Body of pancreas (tissue), 4 donors: ENCODE data around the gene FOXP3. TPM values are rescaled to one million over a fixed set of nuclear protein-coding genes. Genes with fewer than 3 reads are reported as not detected.

Experiments
- ATAC-seq: fragments of 150-250 bp; one replicate; pipeline ENCODE4 v1.9.1; 2016
- DNase-seq, 4 donors: peaks; one replicate each; pipeline ENCODE4 v3.0.0-alpha.2; 2019
- H3K27ac ChIP-seq, 4 donors: fragments of 200-600 bp; sonication (generic); 1 replicate in 3 of 4; 2 replicates in 1 of 4; pipeline versions ENCODE4 v1.5.1 to v1.6.1; 2016 to 2019; ENCODE audit warnings: mild to moderate bottlenecking in 1 of 4, mixed read lengths in 1 of 4, moderate library complexity in 1 of 4
- H3K27me3 ChIP-seq, 2 donors: fragments of 200-600 bp; sonication (generic); one replicate each; pipeline ENCODE4 v1.6.0; 2016; ENCODE audit warnings: mild to moderate bottlenecking in 1 of 2
- H3K36me3 ChIP-seq, 2 donors: fragments of 200-600 bp; sonication (generic); replicated peaks in 1 of 2; 2 replicates each; pipeline ENCODE4 v1.5.1; 2016; ENCODE audit warnings: low read depth in 2 of 2; ENCODE audit not compliant: insufficient read depth in 1 of 2
- H3K4me1 ChIP-seq: fragments of 200-600 bp; sonication (generic); one replicate; pipeline ENCODE4 v1.6.0; 2016
- H3K4me3 ChIP-seq, 2 donors: fragments of 200-600 bp; sonication (generic); 1 replicate in 1 of 2; 2 replicates in 1 of 2; pipeline ENCODE4 v1.5.1; 2016 to 2019
- H3K9me3 ChIP-seq, 3 donors: fragments of 200-600 bp; sonication (generic); 1 replicate in 2 of 3; 2 replicates in 1 of 3; pipeline ENCODE4 v1.5.1; 2016
- CTCF ChIP-seq, 7 experiments: fragments of 450-650 bp in 4 of 7; fragments of 200-600 bp in 3 of 7; sonication (generic) in 3 of 7; IDR thresholded peaks; one replicate each; pipeline ENCODE4 v1.5.1; 2016 to 2019; ENCODE audit warnings: antibody characterized with exemption in 7 of 7
- POLR2A ChIP-seq, 3 donors: fragments of 450-650 bp; IDR thresholded peaks; one replicate each; pipeline ENCODE4 v1.6.1; 2016; ENCODE audit warnings: antibody characterized with exemption in 3 of 3, mild to moderate bottlenecking in 2 of 3
- WGBS, 2 donors: methylation state at CpG; one replicate each; pipeline ENCODE4 v1.1.5; 2017; 5-methylcytosine and 5-hydroxymethylcytosine counted together
- intact Hi-C: fragments of 100-400 bp; cut with DNase I; formaldehyde crosslinking; loops from one replicate; pipeline ENCODE4 v1.15.1; 2023
- total RNA-seq, 2 donors: library from RNA; depleted of rRNA; stranded (reverse); fragments of >200 nt; gene quantifications; one replicate each; pipeline ENCODE4 v1.1.0, GENCODE V29; 2016

Gene FOXP3
- total RNA-seq, 2 donors from 2014 or later, result not detected

DNA sequence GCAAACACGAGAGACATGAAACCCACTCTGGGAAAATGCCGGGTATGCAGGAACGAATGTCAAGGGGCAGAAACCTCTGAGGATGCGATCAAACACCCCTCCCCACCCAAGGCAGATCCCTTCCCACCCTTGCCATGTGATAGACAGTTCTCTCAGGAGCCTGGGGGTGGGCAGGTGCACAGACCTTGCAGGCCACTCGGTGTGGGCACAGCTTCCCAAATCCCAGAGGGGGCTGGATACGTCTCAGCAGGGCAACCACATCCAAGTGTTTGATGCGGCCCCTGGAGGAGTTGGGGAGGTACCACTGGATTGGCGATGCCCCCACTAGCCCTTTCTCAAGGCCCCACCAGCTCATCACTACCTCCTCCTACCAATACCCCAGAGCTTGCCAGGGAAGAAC lies 54.1 kb downstream of the FOXP3 start:
- no peak for ATAC-seq
- no peak overlapping the region for H3K27ac ChIP-seq
- intact Hi-C loops, result no loop called here

DNA sequence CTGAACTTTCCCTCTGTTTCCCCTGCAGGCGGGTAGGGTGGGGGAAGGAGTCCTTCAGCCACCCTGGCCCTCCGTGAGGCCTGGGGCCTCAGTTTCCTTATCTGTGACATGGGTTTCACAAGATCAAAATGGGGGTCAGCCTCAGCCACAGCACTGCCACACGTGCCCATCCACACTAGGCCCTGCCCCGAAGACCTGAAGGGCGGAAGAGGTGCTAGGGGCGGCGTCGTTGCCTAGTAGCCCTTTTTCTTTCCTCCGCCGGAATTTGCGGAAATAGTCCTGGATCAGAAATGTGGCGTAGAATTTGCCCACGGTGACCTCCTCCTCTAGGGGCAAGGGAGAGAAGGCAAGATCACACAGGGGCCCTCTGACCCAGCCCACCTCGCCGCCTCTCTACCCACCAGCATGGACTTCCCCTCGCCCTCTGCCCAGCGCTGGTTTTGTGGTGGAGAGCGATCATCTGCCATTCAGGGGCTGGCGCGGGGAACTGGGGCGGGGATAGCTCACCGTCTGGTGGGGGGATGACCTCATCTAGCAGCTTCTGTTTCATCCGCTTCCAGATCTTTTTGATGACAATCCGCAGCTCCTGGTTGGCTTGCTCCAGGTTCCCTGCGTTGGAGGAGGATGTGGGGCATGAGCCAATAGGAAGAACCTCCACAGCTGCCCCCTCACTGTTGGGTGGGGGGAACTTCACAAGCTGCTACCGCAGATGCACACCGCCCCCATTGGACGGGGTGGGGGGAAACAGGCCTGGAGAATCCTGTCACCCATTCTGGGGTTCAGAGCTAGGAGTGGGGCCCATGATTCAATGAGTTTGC lies 54.9 kb downstream of the FOXP3 start:
- Histone ChIP-seq H3K4me3 (no peak overlapping the region), H3K4me1 (no peaks in the 10 kb centered on the region), H3K27ac (no peak overlapping the region), H3K9me3 (no peaks in the 10 kb centered on the region), H3K27me3 (no peaks in the 10 kb centered on the region), H3K36me3 (no peaks in the 10 kb centered on the region)
- 66 to 70% methylated on average over 12 to 16 of the region's 28 CpGs for WGBS, 2 donors
- TF ChIP-seq CTCF (IDR thresholded peaks at IDR 0.05) (no peak), POLR2A (IDR thresholded peaks at IDR 0.05) (no peak)
- intact Hi-C loops, result no loop called here
- DNase-seq (no peak), ATAC-seq (no peak)

More for the DNA sequence above, 54.1 kb downstream of the FOXP3 start:
- no peaks in the 10 kb centered on the region for H3K36me3 ChIP-seq
- 81% methylated on average over 5 of the region's 8 CpGs; no CpG with 5 or more reads in 1 of the 2 donors for WGBS, 2 donors
- no peaks in the 10 kb centered on the region for H3K4me1 ChIP-seq
- H3K4me3 ChIP-seq, result no peak overlapping the region
- H3K27me3 ChIP-seq, result no peaks in the 10 kb centered on the region
- no peaks in the 10 kb centered on the region for H3K9me3 ChIP-seq
- no peak for TF ChIP-seq CTCF (IDR thresholded peaks at IDR 0.05)
- TF ChIP-seq POLR2A (IDR thresholded peaks at IDR 0.05), result no peak
- no peak for DNase-seq

GRCh38 chrX:49208399-49208798 lies 56.1 kb downstream of the FOXP3 start:
- intact Hi-C loops, result no loop called here
- H3K9me3 ChIP-seq, result no peaks in the 10 kb centered on the region
- no peak for ATAC-seq
- no peak for DNase-seq
- WGBS, 2 donors, result no CpG with 5 or more reads among the region's 5 CpGs
- no peaks in the 10 kb centered on the region for H3K36me3 ChIP-seq
- H3K27me3 ChIP-seq, result no peaks in the 10 kb centered on the region
- H3K4me3 ChIP-seq, result no peak overlapping the region
- no peak overlapping the region for H3K27ac ChIP-seq
- H3K4me1 ChIP-seq, result no peaks in the 10 kb centered on the region
- TF ChIP-seq POLR2A (IDR thresholded peaks at IDR 0.05) (no peak), CTCF (IDR thresholded peaks at IDR 0.05) (no peak)

DNA sequence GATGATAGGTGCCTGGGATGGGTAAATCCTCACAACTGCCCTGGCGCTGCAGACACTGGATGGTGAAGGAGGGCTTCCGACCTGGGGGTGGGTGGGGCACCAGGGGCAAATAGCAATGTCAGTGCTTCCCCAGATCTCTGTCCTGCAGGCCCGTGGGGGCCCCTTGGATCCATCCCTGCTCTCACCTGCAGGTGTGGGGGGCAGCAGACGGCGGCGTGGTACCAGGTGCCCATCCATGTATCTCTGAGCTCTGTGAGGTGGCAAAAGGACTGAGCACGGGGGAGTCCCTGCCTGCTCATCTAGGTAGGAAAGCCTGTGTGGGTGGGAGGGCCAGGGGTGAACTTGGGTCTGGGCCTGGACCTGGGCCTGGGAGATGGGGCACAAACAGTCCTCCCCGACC lies 58.0 kb downstream of the FOXP3 start:
- DNase-seq, result no peak
- Histone ChIP-seq H3K4me3 (no peak overlapping the region), H3K36me3 (no peaks in the 10 kb centered on the region), H3K27me3 (no peaks in the 10 kb centered on the region), H3K4me1 (peaks cover 2% of the 10 kb centered on the region), H3K27ac (no peak overlapping the region), H3K9me3 (no peaks in the 10 kb centered on the region)
- WGBS, 2 donors, result 91 to 100% methylated on average over 1 to 6 of the region's 8 CpGs
- ATAC-seq, result no peak
- TF ChIP-seq POLR2A (IDR thresholded peaks at IDR 0.05), result no peak
- no peak for TF ChIP-seq CTCF (IDR thresholded peaks at IDR 0.05)
- intact Hi-C loops, result no loop called here

DNA sequence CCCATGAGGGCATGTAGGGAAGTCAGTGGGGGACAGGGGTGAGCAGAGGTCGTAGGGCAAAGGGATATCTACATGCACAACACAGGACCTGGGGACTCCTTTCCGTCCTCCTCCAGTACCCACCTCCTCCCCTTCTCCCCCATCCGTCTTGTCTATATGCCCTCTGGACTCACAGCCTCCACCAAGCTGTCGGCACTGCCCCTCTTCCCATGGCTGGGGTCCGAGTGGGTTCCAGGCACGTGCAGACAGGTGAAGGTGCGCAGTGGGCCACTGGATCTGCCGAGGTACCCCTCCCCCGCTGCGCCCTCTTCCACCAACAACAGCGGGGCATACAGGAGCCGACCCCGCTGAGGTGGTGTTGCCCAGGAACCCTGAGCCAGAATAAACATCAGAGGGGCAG lies 59.1 kb downstream of the FOXP3 start:
- no peaks in the 10 kb centered on the region for H3K27me3 ChIP-seq
- no peak overlapping the region for H3K4me3 ChIP-seq
- H3K9me3 ChIP-seq, result no peaks in the 10 kb centered on the region
- peaks cover 13% of the 10 kb centered on the region for H3K4me1 ChIP-seq
- H3K36me3 ChIP-seq, result no peaks in the 10 kb centered on the region
- ATAC-seq, result no peak
- 71 to 76% methylated on average over 3 to 7 of the region's 13 CpGs for WGBS, 2 donors
- intact Hi-C loops, result no loop called here
- no peak overlapping the region for H3K27ac ChIP-seq
- DNase-seq, result no peak
- TF ChIP-seq POLR2A (IDR thresholded peaks at IDR 0.05) (no peak), CTCF (IDR thresholded peaks at IDR 0.05) (no peak)
